ENCODE results near the gene TRPM3. TPM values are rescaled to one million over a fixed set of nuclear protein-coding genes. Genes with fewer than 3 reads are reported as not detected.

TRPM3 gene
- total RNA-seq, 1 donor from 2014 or later: 0.22 TPM

GRCh38 chr9:70614786-70615463 lies 506.5 kb downstream of the TRPM3 start:
- Histone ChIP-seq H3K27ac (replicated peaks) (peak overlapping the region; percentile 81), H3K9me3 (replicated peaks) (no peaks in the 10 kb centered on the region), H3K4me1 (peaks cover 35% of the 10 kb centered on the region), H3K4me3 (peak overlapping the region; percentile 27), H3K36me3 (no peaks in the 10 kb centered on the region), H3K27me3 (ENCODE audit: low read depth) (no peaks in the 10 kb centered on the region)
- intact Hi-C loops (cut with micrococcal nuclease): no loop called here
- no peak for DNase-seq
- no peak for TF ChIP-seq CTCF (IDR thresholded peaks at IDR 0.05; ENCODE audit: borderline replicate concordance)

GRCh38 chr9:70613024-70613768 lies 508.2 kb downstream of the TRPM3 start:
- no peaks in the 10 kb centered on the region for H3K27me3 ChIP-seq (ENCODE audit: low read depth)
- H3K36me3 ChIP-seq: no peaks in the 10 kb centered on the region
- no peaks in the 10 kb centered on the region for H3K9me3 ChIP-seq (replicated peaks)
- peaks cover 45% of the 10 kb centered on the region for H3K4me1 ChIP-seq
- H3K4me3 ChIP-seq: no peak overlapping the region
- intact Hi-C loops (cut with micrococcal nuclease): no loop called here
- no peak for TF ChIP-seq CTCF (IDR thresholded peaks at IDR 0.05; ENCODE audit: borderline replicate concordance)
- DNase-seq: no peak
- peak overlapping the region; percentile 81 for H3K27ac ChIP-seq (replicated peaks)

GRCh38 chr9:70610287-70610644 lies 511.2 kb downstream of the TRPM3 start:
- Histone ChIP-seq H3K4me1 (peaks cover 39% of the 10 kb centered on the region), H3K27ac (replicated peaks) (peak overlapping the region; percentile 60)
- intact Hi-C loops (cut with micrococcal nuclease): no loop called here

DNA sequence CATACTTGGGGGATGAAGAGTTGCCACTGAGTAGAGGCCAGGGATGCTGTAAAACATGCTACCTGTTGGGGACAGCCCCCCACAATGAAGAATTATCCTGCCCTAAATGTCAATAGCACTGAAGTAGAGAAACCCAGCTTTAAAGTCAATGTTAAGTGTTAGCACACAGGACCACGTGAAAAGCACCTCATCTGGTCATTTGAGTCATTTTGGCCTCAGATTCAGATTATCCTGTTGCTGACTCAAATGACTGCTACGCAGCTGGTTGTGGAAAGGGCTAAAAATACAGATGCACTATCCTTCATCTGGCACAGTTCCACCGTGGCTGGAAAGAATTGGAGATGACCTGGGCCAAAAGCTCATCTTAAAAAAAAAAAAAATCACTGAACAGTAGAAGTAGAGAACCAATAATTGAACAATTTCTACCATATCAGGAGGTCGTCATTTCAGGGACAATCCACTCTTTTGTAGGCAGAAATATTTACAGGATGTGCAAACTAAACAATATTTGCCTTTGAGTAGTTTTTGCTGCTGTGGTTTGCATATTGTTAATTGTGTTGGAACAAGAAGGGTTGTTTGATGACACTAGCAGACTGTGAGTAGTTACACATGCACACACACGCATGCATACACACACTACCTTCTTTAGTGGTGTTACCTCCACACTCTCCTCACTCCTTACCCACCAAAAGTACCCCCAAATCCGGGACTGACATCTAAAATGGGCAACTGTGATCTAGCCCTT lies 511.7 kb downstream of the TRPM3 start:
- H3K4me3 ChIP-seq: no peak overlapping the region
- no peaks in the 10 kb centered on the region for H3K27me3 ChIP-seq (ENCODE audit: low read depth)
- H3K27ac ChIP-seq (replicated peaks): peak overlapping the region; percentile 60
- H3K4me1 ChIP-seq: peaks cover 34% of the 10 kb centered on the region
- intact Hi-C loops (cut with micrococcal nuclease): no loop called here
- DNase-seq: no peak
- TF ChIP-seq CTCF (IDR thresholded peaks at IDR 0.05; ENCODE audit: borderline replicate concordance): no peak
- no peaks in the 10 kb centered on the region for H3K9me3 ChIP-seq (replicated peaks)
- H3K36me3 ChIP-seq: no peaks in the 10 kb centered on the region

More at GRCh38 chr9:70610287-70610644, 511.2 kb downstream of the TRPM3 start:
- Histone ChIP-seq H3K9me3 (replicated peaks) (no peaks in the 10 kb centered on the region), H3K27me3 (ENCODE audit: low read depth) (no peaks in the 10 kb centered on the region), H3K36me3 (no peaks in the 10 kb centered on the region), H3K4me3 (no peak overlapping the region)
- DNase-seq: no peak
- no peak for TF ChIP-seq CTCF (IDR thresholded peaks at IDR 0.05; ENCODE audit: borderline replicate concordance)

GRCh38 chr9:70609011-70609410 lies 512.4 kb downstream of the TRPM3 start:
- intact Hi-C loops (cut with micrococcal nuclease): no loop called here
- H3K27ac ChIP-seq (replicated peaks): no peak overlapping the region
- no peaks in the 10 kb centered on the region for H3K9me3 ChIP-seq (replicated peaks)

More at GRCh38 chr9:70609011-70609410, 512.4 kb downstream of the TRPM3 start:
- no peak for TF ChIP-seq CTCF (IDR thresholded peaks at IDR 0.05; ENCODE audit: borderline replicate concordance)
- peaks cover 26% of the 10 kb centered on the region for H3K4me1 ChIP-seq
- no peak overlapping the region for H3K4me3 ChIP-seq
- no peaks in the 10 kb centered on the region for H3K36me3 ChIP-seq
- no peak for DNase-seq
- no peaks in the 10 kb centered on the region for H3K27me3 ChIP-seq (ENCODE audit: low read depth)

All from left ventricle myocardium inferior (tissue), 1 donor.